Neutrophil (primary cell): Measurements from ENCODE around the gene FBXW8.

ENCODE experiments used
- H3K27ac ChIP-seq: fragments of 200-600 bp; sonication (generic); 2 replicates; pipeline ENCODE4 v1.5.1; 2016; ENCODE audit warnings: mild to moderate bottlenecking, moderate library complexity
- H3K27me3 ChIP-seq: fragments of 200-600 bp; sonication (generic); 2 replicates; pipeline ENCODE4 v1.6.0; 2016; ENCODE audit warnings: mild to moderate bottlenecking
- H3K36me3 ChIP-seq: fragments of 200-600 bp; sonication (generic); 2 replicates; pipeline ENCODE4 v1.5.1; 2017
- H3K4me1 ChIP-seq, 2 experiments: fragments of 200-600 bp in 1 of 2; sonication (generic) in 1 of 2; 1 replicate in 1 of 2; 2 replicates in 1 of 2; pipeline versions ENCODE4 v1.5.1 to v1.6.1; 2013 to 2016; ENCODE audit warnings: low read depth in 1 of 2, low read length in 1 of 2, mild to moderate bottlenecking in 1 of 2, moderate library complexity in 1 of 2; ENCODE audit not compliant: control insufficient read depth in 1 of 2, insufficient read depth in 1 of 2
- H3K4me3 ChIP-seq, 2 experiments: fragments of 200-600 bp in 1 of 2; sonication (generic) in 1 of 2; 1 replicate in 1 of 2; 2 replicates in 1 of 2; pipeline ENCODE4 v1.5.1; 2013 to 2016; ENCODE audit warnings: low read depth in 1 of 2, low read length in 1 of 2, mild to moderate bottlenecking in 1 of 2, moderate library complexity in 1 of 2
- H3K9me3 ChIP-seq: fragments of 200-600 bp; sonication (generic); 2 replicates; pipeline ENCODE4 v1.5.1; 2016
- TF ChIP-seq, protein P1 (sequence below): fragments of 200-600 bp; sonication (generic); IDR thresholded peaks from 2 replicates; pipeline ENCODE4 v1.5.1; 2016; ENCODE audit warnings: antibody characterized with exemption

The FBXW8 gene

DNA sequence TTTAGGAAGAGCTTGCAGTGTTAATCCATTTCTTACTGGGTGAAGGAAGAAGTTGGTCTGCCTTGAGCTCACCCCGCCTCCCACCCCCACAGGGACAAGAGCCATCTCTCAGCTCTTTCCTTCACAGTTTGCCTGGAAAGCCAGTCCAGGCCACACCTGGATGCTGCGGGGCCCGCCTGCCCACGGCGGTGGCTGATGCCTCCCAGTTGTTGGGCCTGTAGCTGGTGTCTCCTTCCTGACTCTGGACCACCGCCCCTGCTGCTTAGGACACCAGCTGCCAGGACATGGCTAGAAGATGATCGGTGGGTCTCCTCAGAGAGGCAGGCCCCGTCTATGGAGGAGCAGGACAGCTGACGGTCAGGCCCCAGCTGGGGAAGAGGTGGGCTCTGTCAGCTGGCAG, 95.6 kb downstream of the FBXW8 start:
- TF ChIP-seq, protein P1, sequence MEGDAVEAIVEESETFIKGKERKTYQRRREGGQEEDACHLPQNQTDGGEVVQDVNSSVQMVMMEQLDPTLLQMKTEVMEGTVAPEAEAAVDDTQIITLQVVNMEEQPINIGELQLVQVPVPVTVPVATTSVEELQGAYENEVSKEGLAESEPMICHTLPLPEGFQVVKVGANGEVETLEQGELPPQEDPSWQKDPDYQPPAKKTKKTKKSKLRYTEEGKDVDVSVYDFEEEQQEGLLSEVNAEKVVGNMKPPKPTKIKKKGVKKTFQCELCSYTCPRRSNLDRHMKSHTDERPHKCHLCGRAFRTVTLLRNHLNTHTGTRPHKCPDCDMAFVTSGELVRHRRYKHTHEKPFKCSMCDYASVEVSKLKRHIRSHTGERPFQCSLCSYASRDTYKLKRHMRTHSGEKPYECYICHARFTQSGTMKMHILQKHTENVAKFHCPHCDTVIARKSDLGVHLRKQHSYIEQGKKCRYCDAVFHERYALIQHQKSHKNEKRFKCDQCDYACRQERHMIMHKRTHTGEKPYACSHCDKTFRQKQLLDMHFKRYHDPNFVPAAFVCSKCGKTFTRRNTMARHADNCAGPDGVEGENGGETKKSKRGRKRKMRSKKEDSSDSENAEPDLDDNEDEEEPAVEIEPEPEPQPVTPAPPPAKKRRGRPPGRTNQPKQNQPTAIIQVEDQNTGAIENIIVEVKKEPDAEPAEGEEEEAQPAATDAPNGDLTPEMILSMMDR, result no peak
- Histone ChIP-seq H3K36me3 (peaks cover 41% of the 10 kb centered on the region), H3K27me3 (no peaks in the 10 kb centered on the region), H3K4me3 (no peak overlapping the region), H3K27ac (no peak overlapping the region), H3K9me3 (no peaks in the 10 kb centered on the region), H3K4me1 (no peaks in the 10 kb centered on the region)

DNA sequence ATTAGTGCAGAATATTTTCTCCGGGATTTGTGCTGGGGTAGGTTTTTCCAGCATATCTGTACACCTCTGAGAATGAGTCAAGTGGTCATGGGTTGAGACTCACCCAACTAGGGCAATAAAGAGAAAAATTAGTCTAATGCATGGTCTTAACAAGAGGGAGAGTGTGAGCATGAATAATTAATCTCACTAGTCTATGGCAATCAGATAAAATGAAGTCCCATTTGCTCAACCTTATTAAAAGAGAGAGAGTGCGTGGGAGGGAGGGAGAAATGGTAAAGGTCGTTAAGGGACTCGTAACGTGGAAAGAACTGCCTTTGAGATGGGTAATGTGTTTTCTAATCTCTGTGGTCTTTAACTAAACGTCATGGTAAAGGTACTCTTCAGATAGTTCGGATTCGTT, 96.8 kb downstream of the FBXW8 start:
- Histone ChIP-seq H3K27me3 (no peaks in the 10 kb centered on the region), H3K4me1 (no peaks in the 10 kb centered on the region), H3K27ac (no peak overlapping the region), H3K4me3 (no peak overlapping the region), H3K36me3 (peaks cover 44% of the 10 kb centered on the region), H3K9me3 (no peaks in the 10 kb centered on the region)
- TF ChIP-seq, protein P1, result no peak

DNA sequence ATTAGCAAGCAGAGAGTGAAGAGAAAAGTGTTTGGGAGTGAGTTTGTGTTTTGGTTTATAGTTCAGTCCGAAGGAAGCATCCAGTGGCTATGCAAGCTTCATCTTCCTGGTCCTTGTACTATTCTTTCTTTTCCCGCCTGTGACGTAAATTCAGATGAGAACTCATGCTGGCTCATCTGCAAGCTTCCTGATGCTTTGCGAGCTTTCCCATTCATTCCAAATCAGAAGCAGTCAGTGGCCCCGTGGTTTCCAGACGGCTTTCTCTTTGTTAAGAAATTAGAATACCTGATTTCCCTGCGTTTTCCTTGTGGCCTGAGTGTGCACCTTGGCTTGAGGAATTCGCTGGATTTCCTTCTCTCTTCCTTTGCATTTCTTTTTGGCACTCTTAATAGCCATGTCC, 99.0 kb downstream of the FBXW8 start:
- Histone ChIP-seq H3K9me3 (no peaks in the 10 kb centered on the region), H3K4me3 (no peak overlapping the region), H3K27ac (no peak overlapping the region), H3K27me3 (no peaks in the 10 kb centered on the region), H3K4me1 (no peaks in the 10 kb centered on the region), H3K36me3 (peaks cover 44% of the 10 kb centered on the region)
- TF ChIP-seq, protein P1, result no peak

DNA sequence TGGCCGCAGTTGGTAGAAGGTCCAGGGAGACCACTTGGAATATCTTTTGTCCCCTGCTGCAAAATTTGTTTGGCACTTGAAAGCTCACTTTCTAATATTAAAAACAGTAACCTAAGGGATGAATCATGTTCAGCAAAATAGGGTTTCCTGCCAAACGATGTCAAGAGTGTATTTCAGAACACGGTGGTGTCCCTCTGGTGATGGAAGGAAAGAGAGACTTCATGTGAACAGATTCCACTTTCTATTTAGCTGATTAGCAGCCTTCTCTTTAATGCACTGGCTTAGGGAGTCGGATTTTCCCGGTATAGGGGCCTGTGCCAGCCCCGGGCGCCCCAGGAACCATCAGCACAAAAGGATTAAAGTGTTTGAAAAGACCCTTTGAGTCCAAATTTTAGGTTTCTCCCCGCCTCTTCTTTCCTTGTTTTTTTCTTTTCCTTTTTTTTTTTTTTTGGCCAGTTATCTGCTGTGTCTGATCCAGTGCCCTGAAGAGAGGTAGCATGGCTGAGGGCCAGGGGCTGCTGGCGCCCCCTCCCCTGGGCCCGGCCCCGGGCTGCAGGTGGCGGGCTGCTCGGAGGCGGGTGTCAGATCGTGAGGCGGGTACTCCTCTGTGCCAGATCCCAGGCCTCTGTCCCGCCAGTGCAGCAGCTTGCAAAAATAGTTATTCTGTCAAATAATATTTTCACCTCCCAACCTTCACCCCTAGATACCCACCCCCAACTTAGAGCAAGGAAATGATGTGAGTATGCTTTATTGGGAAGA, 100.1 kb downstream of the FBXW8 start:
- no peaks in the 10 kb centered on the region for H3K27me3 ChIP-seq
- no peaks in the 10 kb centered on the region for H3K4me1 ChIP-seq
- H3K9me3 ChIP-seq, result no peaks in the 10 kb centered on the region
- TF ChIP-seq, protein P1, result no peak
- peaks cover 38% of the 10 kb centered on the region for H3K36me3 ChIP-seq
- no peak overlapping the region for H3K4me3 ChIP-seq
- no peak overlapping the region for H3K27ac ChIP-seq

DNA sequence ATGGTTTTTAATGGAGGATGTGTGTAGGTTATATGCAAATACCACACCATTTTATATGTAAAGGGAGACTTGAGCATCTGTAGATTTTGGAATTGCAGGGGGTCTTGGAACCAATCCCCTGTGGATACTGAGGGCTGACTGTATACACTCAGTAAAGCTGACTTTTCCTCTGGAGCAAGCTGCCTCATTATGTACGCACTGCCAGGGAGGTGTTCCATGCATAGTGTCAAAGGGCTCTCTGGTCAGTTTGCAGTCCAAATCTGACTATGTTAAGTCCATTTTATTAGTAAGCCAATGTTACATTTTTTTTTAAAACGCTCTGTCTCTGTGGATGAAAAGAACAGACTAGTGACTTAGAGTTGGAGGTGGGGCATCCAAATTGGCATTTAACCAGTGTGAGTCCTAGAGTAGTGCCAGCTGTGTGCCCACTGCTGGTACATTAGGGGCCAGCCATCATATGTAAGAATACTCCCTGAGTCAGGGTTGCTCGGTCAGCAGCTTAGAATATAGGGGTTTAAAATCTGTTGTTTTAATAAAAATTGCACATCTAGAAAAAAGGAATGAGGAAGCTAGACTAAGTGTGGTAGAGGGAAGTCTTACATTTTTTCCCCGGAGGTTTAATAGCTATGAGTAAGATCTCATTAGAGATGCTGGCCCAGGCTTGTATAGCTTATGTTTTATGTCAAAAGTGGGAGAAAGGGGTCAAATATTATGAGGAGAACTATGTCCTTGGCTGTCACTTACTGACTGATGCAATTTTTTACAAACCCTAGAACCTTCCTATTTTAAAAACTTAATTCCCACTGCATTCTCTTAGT, 101.4 kb downstream of the FBXW8 start:
- Histone ChIP-seq H3K27ac (no peak overlapping the region), H3K4me3 (no peak overlapping the region), H3K36me3 (peaks cover 28% of the 10 kb centered on the region), H3K4me1 (no peaks in the 10 kb centered on the region), H3K9me3 (no peaks in the 10 kb centered on the region), H3K27me3 (no peaks in the 10 kb centered on the region)
- TF ChIP-seq, protein P1, result no peak
